ENCODE results near the gene SUPT5H. TPM values are rescaled to one million over a fixed set of nuclear protein-coding genes. Genes with fewer than 3 reads are reported as not detected.

Gene SUPT5H
- total and polyA plus RNA-seq, 2 of the 13 experiments (the other 11 are each of a cell fraction or from before 2014, with no cell fraction given): 48.2 to 51.7 TPM

GRCh38 chr19:39502640-39503417, 57.4 kb downstream of the SUPT5H start (continued):
- no peak for TF ChIP-seq ZBTB37 (CRISPR knock-in tag; IDR thresholded peaks at IDR 0.05)
- no peak for TF ChIP-seq IKZF1 (IDR thresholded peaks at IDR 0.05)
- 0 out of 2 replicates have a peak, but pooled peaks have one; percentile 54 for TF ChIP-seq ZNF224 (CRISPR knock-in tag; IDR thresholded peaks at IDR 0.05)
- TF ChIP-seq ZNF432 (CRISPR knock-in tag; IDR thresholded peaks at IDR 0.05; ENCODE audit: borderline replicate concordance): no peak
- no peak for TF ChIP-seq POLR2G (IDR thresholded peaks at IDR 0.05; ENCODE audit: low read depth, low read length)
- no peak; the same call in 1 of the 2 replicates for TF ChIP-seq ZFP91 (CRISPR knock-in tag; IDR thresholded peaks at IDR 0.05; ENCODE audit: borderline replicate concordance)
- peak; percentile 96 for TF ChIP-seq ZNF251 (CRISPR knock-in tag; IDR thresholded peaks at IDR 0.05)
- TF ChIP-seq ZNF883 (CRISPR knock-in tag; IDR thresholded peaks at IDR 0.05; ENCODE audit: not compliant biosample characterization): peak; percentile 100
- TF ChIP-seq BCLAF1 (IDR thresholded peaks at IDR 0.05): no peak
- peak; percentile 34; the same call in 1 of the 2 replicates for TF ChIP-seq THRA (CRISPR knock-in tag; IDR thresholded peaks at IDR 0.05; ENCODE audit: borderline replicate concordance)
- no peak for TF ChIP-seq ZBTB46 (CRISPR knock-in tag; IDR thresholded peaks at IDR 0.05; ENCODE audit: borderline replicate concordance)
- peak; percentile 94; the same call in 1 of the 2 replicates for TF ChIP-seq TOE1 (CRISPR knock-in tag; IDR thresholded peaks at IDR 0.05)
- peak; percentile 79 for TF ChIP-seq CTCF (CRISPR knock-in tag; IDR thresholded peaks at IDR 0.05)
- peak; percentile 97 for TF ChIP-seq ZNF589 (CRISPR knock-in tag; conservative IDR thresholded peaks at IDR 0.05)
- no peak for TF ChIP-seq MLLT10 (CRISPR knock-in tag; IDR thresholded peaks at IDR 0.05)
